Measurements from ENCODE around the gene C17orf100.

GRCh38 chr17:6642592-6642991 lies 9.0 kb upstream of the C17orf100 start:
- TF ChIP-seq DNMT1 (CRISPR knock-in tag; IDR thresholded peaks at IDR 0.05) (no peak), HNRNPH1 (optimal IDR thresholded peaks at IDR 0.05; ENCODE audit: low read depth, low read length) (no peak), ZFP36L1 (CRISPR knock-in tag; IDR thresholded peaks at IDR 0.05) (no peak)
